ENCODE data around the gene KAT6B. TPM values are rescaled to one million over a fixed set of nuclear protein-coding genes. Genes with fewer than 3 reads are reported as not detected.

The KAT6B gene
- total and polyA plus RNA-seq, 2 of the 8 experiments (the other 6 are each of a cell fraction or from before 2014, with no cell fraction given), result 7.3 to 30.8 TPM

DNA sequence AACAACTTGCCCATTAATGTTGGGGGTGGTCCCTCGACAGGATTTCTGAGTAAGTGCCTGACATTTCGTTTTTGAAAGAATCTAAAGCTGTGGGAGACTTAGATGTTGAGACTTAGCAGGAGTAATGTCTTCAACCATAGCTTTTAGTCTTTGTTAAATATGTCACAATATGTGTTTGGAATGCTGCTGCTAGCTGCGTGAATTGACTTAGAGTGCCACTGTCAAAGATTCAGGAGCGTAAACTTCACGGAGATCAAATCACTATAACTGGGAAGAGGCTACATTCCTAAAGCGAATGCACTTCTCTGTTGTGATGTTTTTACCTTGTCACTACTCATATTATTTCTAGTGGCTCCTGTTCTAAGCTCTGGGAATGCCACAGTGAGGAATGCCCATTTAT, 193.8 kb downstream of the KAT6B start:
- Histone ChIP-seq H3K18ac (ENCODE audit: extremely low read depth, low read length) (no peak overlapping the region), H3K36me3 (ENCODE audit: control insufficient read depth in 2 of 4, insufficient read depth in 4 of 4, low read length in 3 of 4) (peaks cover 3 to 18% (median 6%) of the 10 kb centered on the region in 4 experiments; a peak in 6 of 8 replicates), H3K4me3 (ENCODE audit: extremely low read depth in 1 of 4, insufficient read depth in 2 of 4, low read depth in 3 of 4, low read length in 4 of 4) (no peak overlapping the region), H4K8ac (ENCODE audit: extremely low read depth, insufficient read depth, low read length) (no peak overlapping the region), H2BK120ac (replicated peaks; ENCODE audit: low read depth, low read length) (no peak overlapping the region), H3K79me1 (ENCODE audit: low read depth, low read length) (no peaks in the 10 kb centered on the region), H4K5ac (ENCODE audit: insufficient read length, low read depth, low read length) (no peak overlapping the region), H2AFZ (ENCODE audit: low read length) (no peak overlapping the region), H3K27ac (ENCODE audit: low read depth, low read length) (no peak overlapping the region), H3K56ac (replicated peaks; ENCODE audit: insufficient read length, low read depth, low read length) (no peak overlapping the region), H3K23me2 (ENCODE audit: low read depth, low read length) (no peaks in the 10 kb centered on the region), H3K14ac (ENCODE audit: insufficient read length) (no peak overlapping the region), H2BK12ac (ENCODE audit: low read depth, low read length) (no peak overlapping the region), H2BK5ac (ENCODE audit: low read depth, low read length) (no peak overlapping the region), H2BK20ac (ENCODE audit: low read length) (no peak overlapping the region), H3K4me2 (ENCODE audit: insufficient read depth in 1 of 2, low read depth in 2 of 2, low read length in 2 of 2) (no peak overlapping the region), H3K23ac (ENCODE audit: insufficient read length) (no peak overlapping the region), H3K27me3 (replicated peaks in 1 of 4; ENCODE audit: control insufficient read depth in 3 of 4, extremely low read depth in 1 of 4, insufficient read depth in 3 of 4, low read length in 3 of 4) (no peaks in the 10 kb centered on the region), H3K9ac (replicated peaks in 1 of 4; ENCODE audit: extremely low read depth in 1 of 4, low read depth in 3 of 4, low read length in 3 of 4) (no peak overlapping the region), H3K9me3 (ENCODE audit: insufficient read depth in 2 of 2, low read depth in 1 of 2, low read length in 1 of 2) (no peaks in the 10 kb centered on the region), H4K20me1 (replicated peaks in 1 of 2; ENCODE audit: control insufficient read depth in 1 of 2, insufficient read depth in 2 of 2, low read length in 2 of 2) (no peaks in the 10 kb centered on the region), H3K4me1 (replicated peaks in 1 of 4; ENCODE audit: control insufficient read depth in 3 of 4, insufficient read depth in 4 of 4, low read length in 3 of 4) (peaks cover 0 to 4% (median 2%) of the 10 kb centered on the region in 4 experiments; a peak in 1 of 7 replicates), H3K79me2 (ENCODE audit: control insufficient read depth in 1 of 2, insufficient read depth in 2 of 2, low read length in 2 of 2) (no peaks in the 10 kb centered on the region), H3K4ac (replicated peaks; ENCODE audit: insufficient read length, low read depth, low read length) (no peak overlapping the region), H2BK15ac (ENCODE audit: low read length) (no peak overlapping the region), H4K91ac (replicated peaks; ENCODE audit: insufficient read length, low read length) (no peak overlapping the region), H2AK5ac (ENCODE audit: low read depth, low read length) (no peak overlapping the region)
- 88% methylated on average over 6 of the region's 6 CpGs; no CpG with 5 or more reads in 1 of the 2 experiments for WGBS, 2 experiments (ENCODE audit: extremely low coverage in 1 of 2, insufficient coverage in 1 of 2, insufficient read length in 1 of 2, insufficient replicate concordance in 2 of 2, low coverage in 1 of 2, low lambda C conversion rate in 2 of 2, missing lambda C conversion rate in 1 of 2)
- DNase-seq (ENCODE audit: low read depth in 1 of 2, low spot score in 2 of 2) (no peak), FAIRE-seq (no peak)
- ChIA-PET CTCF (ENCODE audit: partially characterized antibody) (interaction anchor here (0.6 to 4.9 kb wide), 25 partner anchors 11 to 903 kb away, joined by 3 to 44 read pairs (median 4); partner anchors contain the start of gene COMTD1), POLR2A (ENCODE audit: partially characterized antibody) (no interaction called here)
- TF ChIP-seq KDM4A (IDR thresholded peaks at IDR 0.05; ENCODE audit: low read depth, low read length, severe bottlenecking) (no peak), SP2 (IDR thresholded peaks at IDR 0.05; ENCODE audit: low read length) (no peak), JUN (IDR thresholded peaks at IDR 0.05; ENCODE audit: low read depth, low read length) (no peak), BCL11A (IDR thresholded peaks at IDR 0.05; ENCODE audit: low read depth in 2 of 2, low read length in 2 of 2) (no peak), CHD1 (IDR thresholded peaks at IDR 0.05; ENCODE audit: low read depth, low read length) (no peak), SIN3A (conservative IDR thresholded peaks at IDR 0.05 in 1 of 2, IDR thresholded peaks at IDR 0.05 in 1 of 2; ENCODE audit: low read depth in 1 of 2, low read length in 2 of 2) (no peak), RXRA (IDR thresholded peaks at IDR 0.05; ENCODE audit: insufficient read depth, low read depth, low read length) (no peak), NANOG (IDR thresholded peaks at IDR 0.05; ENCODE audit: insufficient read depth, low read depth, low read length, poor library complexity, severe bottlenecking) (no peak), TAF1 (IDR thresholded peaks at IDR 0.05; ENCODE audit: low read depth, low read length) (no peak)
- TF ChIP-seq, protein P1, sequence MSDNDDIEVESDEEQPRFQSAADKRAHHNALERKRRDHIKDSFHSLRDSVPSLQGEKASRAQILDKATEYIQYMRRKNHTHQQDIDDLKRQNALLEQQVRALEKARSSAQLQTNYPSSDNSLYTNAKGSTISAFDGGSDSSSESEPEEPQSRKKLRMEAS (IDR thresholded peaks at IDR 0.05), result no peak
- TF ChIP-seq, protein P2, sequence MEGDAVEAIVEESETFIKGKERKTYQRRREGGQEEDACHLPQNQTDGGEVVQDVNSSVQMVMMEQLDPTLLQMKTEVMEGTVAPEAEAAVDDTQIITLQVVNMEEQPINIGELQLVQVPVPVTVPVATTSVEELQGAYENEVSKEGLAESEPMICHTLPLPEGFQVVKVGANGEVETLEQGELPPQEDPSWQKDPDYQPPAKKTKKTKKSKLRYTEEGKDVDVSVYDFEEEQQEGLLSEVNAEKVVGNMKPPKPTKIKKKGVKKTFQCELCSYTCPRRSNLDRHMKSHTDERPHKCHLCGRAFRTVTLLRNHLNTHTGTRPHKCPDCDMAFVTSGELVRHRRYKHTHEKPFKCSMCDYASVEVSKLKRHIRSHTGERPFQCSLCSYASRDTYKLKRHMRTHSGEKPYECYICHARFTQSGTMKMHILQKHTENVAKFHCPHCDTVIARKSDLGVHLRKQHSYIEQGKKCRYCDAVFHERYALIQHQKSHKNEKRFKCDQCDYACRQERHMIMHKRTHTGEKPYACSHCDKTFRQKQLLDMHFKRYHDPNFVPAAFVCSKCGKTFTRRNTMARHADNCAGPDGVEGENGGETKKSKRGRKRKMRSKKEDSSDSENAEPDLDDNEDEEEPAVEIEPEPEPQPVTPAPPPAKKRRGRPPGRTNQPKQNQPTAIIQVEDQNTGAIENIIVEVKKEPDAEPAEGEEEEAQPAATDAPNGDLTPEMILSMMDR (IDR thresholded peaks at IDR 0.05; ENCODE audit: control extremely low read depth in 1 of 3, insufficient read depth in 1 of 3, low read depth in 1 of 3, low read length in 3 of 3), result no peak

All from H1 (cell line).